ENCODE measurements around the gene MAPK6.
"Not testable (repeated sequence)": the region's sequence is repeated elsewhere in the genome, so short reads cannot be mapped to it uniquely, and the experiment has no call there.

The MAPK6 gene

DNA sequence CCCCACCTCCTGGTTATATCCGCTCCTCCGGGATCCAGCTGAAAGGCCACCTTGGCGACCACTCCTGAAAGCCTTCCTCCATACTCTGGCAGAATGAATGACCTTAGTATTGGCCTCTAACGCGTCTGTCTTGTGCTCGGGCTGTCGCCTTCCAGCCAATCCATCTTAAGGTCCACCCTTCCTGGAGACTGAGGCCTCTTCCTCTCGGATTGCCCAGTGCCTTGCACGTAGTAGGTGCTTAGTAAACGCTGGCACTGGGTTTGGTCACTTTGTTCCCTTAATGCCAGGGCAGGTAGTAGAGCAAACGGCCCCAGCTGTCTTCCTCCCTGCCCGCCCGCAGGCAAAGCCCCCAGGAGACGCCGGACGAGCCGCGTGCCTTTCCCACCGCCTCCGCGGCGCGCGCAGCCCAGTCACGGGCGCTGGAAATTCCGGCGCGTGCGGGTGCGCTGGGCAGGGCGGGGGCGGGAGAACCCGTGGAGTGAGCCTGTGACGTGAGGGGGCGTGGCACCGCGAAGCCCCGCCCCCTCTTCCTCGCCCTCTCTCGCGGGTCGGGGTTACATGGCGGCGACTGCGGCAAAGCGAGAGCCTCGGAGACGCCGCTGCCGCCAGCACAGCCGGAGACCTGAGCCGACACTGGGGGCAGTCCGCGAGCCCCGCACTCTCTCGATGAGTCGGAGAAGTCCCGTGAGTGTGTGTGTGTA, at the start of gene MAPK6:
TSS of gene MAPK6 (plus strand) at position 527 of the 701 bp plus-strand sequence. CDS start 27,242 bp downstream, outside the sequence.
- DNase-seq = peak; percentile 45 to 94 (median 85)

DNA sequence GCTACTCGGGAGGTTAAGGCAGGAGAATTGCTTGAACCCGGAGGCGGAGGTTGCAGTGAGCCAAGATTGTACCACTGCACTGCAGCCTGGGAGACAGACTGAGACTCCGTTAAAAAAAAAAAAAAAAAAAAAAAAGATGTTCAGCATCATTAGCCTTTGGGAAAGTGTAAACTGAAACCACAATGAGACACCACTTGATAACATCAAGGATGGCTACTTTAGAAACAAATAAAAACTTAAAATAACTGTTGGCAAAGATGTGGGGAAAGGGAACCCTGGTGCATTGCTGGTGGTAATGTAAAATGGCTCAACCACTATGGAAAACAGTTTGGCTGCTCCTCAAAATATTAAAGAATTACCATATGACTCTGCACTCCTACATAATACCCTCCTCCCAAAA, 49.3 kb upstream of the MAPK6 start:
- no peak for DNase-seq

DNA sequence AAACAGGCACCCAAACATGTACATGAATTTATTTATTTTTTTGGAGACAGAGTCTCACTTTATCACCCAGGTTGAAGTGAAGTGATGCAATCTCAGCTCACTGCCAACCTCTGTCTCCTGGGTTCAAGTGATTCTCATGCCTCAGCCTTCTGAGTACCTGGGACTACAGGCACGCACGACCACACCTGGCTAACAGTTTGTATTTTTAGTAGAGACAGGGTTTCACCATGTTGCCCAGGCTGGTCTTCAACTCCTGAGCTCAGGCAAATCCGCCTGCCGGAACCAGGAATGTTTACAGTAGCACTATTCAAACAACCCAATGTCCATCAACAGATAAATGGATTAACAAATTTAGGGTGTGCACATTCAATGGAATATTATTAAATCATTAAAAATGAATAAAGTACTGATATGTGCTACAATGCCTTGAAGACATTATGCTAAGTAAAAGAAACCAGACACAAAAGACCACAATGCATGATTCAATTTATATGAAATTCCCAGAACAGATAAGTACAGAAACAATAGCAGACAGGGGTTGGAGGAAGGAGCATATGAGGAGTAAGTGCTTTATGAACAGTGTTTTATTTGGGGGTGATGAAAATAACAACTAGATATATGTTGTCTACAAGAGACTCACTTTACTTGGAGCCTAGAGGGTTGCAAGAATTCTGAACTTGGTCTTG, 48.7 kb upstream of the MAPK6 start:
- no peak for DNase-seq

DNA sequence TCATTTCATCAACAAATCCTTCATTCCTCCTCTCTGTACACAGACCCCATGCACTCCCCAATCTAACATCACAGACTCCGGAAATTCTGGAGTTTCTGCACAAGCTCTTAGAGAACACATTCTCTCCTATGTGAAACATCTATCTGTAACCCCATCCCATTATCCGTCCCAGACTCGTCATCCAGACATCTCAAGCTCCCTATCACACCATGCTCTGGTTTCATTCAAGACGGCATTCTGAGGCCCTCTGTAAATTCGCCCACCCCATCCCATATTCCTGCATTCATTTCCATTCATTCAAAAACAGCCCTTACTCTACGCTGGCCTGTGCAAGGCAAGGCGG, 48.0 kb upstream of the MAPK6 start:
- DNase-seq = no peak

DNA sequence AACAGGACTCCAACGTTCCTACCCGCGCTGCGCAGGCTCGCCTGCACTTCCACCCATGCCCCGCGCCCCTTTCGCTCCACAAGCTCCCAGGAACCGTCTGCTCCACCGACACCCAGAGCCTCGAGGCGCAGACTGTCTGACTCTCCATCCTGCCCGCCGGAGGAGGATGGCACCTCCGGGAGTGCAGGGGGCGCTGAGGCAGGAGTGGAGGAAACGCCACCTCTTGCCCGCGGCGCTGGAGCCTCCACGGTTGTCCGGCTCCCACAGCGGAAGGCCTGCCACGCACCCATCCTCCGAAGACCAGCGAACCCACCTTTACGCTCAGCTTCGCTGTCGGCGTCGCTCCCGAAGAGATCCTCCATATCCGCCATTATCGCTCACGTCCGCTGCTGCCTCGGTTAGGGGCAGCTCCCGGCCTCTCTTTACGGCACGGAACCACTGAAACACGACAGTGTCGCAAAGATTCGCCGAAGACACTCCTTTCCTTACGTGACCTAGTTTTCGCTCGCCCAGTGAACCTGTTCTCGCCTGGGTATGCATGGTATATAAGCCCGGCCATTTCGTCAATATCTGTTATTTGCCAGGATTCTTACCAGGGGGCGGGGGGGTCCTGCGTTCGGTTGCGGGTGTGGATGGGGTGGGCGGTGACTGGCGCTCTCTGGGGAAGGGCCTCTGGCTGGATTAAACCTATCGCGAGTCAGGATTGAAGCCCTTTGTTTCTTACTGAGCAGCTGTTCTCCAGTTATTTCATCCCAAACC, 47.5 kb upstream of the MAPK6 start, which contains the start of gene LEO1:
TSS of gene LEO1 (minus strand) at position 404 of the 759 bp plus-strand sequence. CDS start at position 371, 33 bp downstream.
- peak; percentile 44 to 96 (median 81) for DNase-seq

DNA sequence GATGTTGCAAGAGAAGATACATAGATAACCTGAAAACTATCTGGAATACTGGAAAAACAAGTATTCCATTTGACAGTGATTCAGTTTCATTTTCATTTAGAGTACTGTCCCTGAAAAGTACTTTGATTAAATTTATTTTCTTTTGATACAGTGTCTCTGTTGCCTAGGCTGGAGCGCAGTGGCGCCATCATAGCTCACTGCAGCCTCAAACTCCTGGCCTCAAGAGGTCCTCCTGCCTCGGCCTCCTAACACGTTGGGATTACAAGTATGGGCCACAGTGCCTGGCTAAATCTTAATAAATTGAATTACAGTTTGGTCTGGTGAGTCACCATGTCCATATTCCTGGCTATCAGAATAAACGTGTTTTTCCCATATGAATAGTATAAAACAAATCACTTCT, 45.8 kb upstream of the MAPK6 start:
- no peak for DNase-seq

DNA sequence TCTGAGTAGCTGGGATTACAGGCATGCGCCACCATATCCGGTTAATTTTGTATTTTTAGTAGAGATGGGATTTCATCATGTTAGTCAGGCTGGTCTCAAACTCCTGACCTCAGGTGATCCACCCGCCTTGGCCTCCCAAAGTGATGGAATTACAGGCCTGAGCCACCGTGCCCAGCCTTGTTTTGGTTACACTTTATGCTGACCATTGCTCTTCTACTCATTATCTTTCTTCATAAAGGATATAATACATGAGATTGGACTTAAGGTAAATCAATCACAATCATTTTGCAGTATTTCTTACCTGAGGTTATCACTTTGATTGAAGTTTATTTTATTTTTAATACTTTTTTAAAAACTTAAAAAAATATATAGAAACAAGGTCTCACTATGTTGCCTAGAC, 45.2 kb upstream of the MAPK6 start:
- no peak for DNase-seq

DNA sequence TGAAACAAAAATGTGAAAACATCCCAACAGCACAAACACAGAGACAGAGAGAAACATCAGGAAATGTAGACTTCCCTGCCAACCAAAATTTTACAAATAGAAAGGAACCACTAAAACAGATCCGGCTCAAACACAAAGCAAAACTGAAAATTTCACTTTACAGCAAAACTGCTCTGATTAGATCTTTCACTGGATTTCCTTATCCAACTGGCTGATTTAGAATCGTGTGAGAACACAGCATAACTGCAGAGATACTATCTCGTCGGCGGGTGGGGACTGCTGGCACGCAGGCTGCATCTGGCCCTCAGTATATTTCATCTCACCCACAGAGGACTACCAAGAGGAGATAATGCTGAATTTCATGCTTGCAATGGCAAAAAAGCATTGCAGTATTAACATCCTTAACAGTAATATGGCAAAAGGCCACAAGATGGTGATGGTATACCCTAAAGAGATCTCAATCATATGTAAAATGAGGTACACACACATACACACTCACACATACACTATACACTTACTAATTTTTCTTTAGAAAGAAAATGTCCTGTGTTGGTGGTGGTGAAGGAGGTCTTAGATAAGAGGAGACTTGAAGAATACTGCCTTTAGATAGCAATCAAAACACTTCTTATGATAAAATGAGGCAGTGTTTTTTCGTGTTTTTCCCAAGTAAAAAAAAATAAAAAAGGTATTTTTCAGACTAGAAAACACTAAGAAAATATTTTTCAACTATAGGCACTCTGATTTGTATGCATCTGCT, 36.8 kb upstream of the MAPK6 start:
- peak in 8 of 51 donors; percentile 2 to 54 (median 14) for DNase-seq

DNA sequence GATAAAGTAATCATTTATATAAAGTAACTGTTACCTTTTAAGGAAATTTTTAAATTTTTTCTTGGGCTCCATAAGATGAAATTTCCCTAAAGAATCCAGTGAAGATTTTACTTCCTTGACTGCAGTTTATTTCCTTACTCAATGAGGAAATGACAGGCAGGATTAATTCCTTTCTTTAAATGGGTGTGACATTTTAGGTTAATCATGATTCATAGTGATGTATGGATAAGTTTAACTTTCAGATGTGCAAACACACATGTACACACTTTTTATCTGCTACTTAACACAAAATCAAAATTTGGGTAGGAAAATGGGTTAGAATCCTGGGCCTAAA, 36.3 kb upstream of the MAPK6 start:
- no peak for DNase-seq

DNA sequence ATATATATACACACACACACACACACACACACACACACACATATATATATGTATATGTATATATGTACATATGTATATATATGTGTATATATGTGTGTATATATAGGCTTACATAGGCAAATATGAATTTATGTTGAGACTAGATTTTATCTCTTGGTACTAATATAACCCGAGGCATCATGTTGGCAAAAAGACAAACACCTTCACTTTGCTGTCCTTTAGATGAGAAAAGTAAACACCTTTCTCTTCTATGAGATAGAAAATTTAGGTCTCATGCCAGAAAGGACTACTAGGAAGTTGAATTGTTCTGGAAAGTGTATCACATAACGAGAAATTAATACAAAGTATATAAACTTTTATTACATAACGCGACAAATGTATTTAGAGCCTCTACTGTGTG, 27.9 kb upstream of the MAPK6 start:
- no peak for DNase-seq

DNA sequence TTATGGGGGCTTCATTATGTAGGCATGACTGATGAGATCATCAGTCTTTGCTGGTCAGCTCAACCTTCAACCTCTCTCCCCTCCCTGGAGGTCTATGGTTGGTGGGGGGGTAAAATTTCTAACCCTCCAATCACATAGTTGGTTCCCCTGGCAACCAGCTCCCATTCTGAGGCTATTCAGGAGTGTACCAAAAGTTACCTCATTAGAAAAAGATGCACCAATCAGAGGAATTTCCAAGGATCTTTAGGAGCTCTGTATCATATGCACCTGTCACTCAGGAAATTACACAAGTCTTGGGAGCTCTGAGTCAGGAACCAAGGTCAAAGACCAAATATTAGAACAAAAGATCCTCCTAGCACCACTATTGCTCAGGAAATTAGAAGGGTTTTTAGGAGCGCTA, 26.1 kb upstream of the MAPK6 start:
- no peak for DNase-seq

DNA sequence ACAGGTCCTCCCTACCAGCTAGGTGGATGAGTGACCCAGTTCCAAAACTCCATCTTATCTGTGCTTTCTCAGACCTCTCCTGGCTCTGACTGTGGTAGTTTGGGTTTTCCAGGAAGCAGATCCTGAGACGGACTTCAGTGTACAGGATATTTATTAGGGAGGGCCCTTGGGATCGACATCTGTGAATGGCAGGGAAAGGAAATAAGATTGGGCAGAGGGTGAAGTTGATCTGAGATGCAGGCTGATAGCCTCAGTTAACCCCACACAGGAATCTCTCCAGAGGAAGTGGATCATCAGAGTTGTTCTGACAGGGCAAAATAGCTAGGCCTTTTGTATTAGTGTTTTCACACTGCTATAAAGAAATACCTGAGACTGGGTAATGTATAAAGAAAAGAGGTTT, 16.7 kb upstream of the MAPK6 start:
- no peak for DNase-seq

DNA sequence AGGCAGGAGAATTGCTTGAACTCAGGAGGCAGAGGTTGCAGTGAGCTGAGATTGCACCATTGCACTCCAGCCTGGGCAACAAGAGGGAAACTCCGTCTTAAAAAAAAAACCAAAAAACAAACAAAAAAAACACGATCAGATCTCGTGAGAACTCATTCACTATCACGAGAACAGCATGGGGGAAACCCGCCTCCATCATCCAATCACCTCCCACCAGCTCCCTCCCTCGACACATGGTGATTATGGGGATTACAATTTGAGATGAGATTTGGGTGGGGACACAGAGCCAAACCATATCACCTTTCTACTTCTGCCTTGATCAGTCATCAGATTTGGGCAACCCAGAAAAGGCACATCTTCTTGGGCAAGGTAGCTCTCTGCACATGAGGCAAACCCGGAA, 15.9 kb upstream of the MAPK6 start:
- DNase-seq = not testable (repeated sequence)

DNA sequence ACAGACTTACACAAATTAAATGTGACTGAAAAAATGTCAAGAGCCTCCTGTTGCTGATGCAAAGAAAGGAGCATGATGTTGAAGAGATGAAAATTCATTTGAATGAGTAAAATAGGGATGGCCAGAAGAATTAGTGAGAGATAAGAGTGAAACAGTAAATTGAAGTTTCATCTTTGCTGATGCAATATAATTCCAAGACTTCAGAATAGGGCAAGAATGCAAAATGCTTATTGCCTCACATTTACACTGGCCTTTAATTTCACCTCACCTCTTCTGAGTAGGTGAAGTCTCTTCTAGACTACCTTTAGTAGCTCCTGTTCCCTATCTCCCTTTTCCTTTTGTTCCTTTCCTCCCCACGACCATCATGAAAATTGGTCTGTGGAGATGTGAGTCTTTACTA, 15.3 kb upstream of the MAPK6 start:
- no peak for DNase-seq

DNA sequence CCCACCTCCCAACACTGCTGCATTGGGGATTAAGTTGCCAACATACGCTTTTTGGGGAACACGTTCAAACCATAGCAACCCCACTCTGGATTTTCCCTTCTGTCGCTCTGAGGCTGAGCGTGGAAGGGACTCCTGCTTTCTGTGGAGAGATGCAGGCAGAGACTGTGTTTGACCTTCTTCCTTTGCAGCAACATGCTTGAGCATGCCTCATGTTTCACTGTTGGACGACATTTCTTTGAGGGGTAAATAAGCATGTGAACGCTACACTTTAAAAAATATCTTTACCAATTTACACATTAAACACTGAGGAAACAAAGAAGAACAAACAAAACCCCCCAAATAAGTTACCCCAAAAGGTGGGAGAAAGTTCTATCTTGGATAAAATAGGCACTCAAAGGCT, 14.2 kb upstream of the MAPK6 start:
- DNase-seq = no peak

DNA sequence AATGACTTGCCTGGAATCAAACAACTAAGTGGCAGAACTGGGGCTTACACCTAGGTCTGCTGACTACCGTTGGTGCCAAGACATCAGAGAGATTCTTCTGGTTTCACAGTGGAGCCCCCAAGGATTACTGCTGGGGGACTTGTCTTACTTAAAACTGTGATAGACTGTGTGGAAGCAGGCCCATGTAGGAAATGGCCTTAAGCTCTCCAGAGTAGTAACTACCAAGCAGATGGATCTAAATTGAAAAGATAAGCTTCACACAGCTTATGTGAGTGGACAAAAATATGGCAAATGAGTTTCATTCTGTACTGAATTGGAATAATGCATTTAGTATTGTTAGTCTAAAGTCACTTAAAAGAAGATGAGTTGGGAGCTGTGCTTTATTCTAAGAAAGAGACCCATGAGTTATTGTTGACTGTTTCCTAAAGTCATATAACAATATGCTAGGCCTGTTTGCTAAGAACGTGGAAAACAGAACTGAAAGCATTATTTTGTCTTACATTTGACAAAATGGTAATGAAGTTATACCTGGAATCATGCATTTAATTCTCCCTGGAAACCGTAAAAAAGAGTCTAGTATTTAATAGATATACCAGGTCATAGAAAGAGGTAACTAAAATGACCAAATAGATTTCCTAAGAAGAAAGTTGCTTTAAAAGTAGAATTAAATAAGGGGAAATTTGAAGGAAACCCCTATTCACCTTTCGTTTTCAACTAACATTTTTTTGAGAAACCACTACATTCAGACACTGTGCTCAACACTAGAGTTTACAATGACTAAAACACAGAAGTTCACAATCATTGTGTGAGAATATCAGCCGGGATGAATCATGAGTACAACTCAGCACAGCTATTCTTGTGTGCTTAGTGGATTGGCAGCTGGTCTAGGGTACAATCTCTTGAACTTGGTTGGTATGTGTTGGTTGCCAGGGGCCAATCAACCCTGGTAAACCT, 13.0 kb upstream of the MAPK6 start:
- peak in 1 of 51 donors; percentile 7 for DNase-seq

DNA sequence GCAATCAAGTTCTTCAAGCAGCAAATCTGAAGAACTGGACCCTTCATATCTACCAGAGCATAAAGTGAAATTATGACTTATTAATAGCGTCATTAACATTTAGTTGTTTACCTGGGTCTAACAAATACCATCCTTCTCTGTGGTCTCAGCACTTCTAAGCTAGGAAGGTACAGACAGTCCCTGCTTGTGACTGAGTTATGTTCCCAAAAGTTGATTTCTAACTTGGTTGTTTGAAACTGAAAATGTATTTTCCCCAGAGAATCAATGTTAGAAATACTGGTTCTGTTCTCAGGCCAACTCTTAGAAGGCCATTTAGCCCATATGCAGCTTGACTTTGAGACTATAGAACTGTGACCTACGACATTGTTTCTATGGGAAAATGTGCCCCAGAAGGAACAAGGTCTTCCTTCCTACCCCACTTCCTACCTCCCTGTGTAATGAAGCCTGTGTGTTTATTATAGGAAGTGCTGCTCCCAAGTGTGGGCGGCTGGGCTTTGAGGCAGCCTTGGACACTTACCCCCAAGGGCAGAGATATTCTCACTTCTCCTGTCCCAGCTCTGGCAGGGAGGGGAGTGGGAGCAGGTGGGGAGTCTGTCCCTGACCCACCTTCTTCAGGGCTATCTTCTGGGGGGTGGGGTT, 12.2 kb upstream of the MAPK6 start:
- DNase-seq = no peak

DNA sequence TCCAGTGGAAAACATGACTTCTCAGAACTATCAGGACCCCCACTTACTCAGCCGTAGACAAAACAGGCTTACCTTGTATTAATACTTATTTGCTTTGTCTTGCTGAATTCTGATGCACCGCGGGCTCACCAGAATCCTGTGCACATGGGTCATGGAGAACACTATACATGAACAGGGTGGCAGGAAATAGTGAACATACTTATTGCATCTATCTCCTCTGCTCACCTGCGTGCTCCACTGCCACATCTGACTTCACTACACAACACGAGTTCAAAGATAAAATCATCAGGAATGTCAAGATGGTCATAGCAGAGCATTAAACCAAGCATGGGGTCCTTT, 10.7 kb upstream of the MAPK6 start:
- no peak for DNase-seq

DNA sequence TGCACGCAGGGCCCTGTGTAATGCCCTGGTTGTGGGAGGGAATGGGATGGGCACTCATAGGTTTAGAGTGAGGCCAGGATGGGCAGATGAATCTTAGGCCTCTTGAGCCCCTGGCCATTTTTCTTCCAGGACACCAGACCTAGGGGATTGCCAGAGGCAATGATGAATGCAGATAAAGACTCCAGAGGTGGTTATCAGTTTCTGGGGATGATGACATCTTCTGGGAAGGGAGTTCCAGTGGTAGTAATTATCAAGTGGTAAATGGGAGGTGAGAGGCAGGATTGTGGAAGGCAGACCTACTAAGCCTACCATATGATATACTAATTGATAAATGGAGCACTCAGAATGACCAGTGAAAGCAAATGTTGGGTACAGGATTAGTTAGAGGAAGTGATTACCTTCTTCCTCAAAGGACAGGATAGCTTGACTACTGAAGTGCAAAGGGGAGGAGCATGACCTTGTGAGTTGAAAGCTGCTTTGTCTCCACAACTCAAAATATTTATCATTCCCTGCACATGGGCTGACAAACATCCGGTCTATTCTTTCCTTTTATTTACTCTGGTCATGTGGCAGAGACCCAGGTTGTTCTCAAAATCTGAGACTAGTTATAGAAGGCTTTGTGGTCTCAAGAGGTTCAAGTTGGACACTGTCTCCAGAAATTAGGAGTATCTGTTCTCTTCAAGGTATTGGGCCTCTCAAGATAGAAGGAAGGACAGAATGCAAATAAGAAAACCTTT, 10.2 kb upstream of the MAPK6 start:
- no peak for DNase-seq

Measured in hypothalamus (tissue), 51 donors.